Type B pancreatic cell (in vitro differentiated cells): ENCODE data around the gene TRAF1. TPM values are rescaled to one million over a fixed set of nuclear protein-coding genes. Genes with fewer than 3 reads are reported as not detected.

ENCODE experiments used
- DNase-seq: peaks from one replicate; pipeline ENCODE4 v3.0.0; 2021; ENCODE audit warnings: mixed read lengths; ENCODE audit not compliant: unreplicated experiment; ENCODE audit errors: extremely low spot score
- H3K27ac Mint-ChIP-seq: 2 replicates; pipeline ENCODE4 v1.8.0; 2021; ENCODE audit warnings: mild to moderate bottlenecking, mixed read lengths
- H3K27me3 Mint-ChIP-seq: 2 replicates; pipeline ENCODE4 v1.8.0; 2021; ENCODE audit warnings: mixed read lengths
- H3K36me3 Mint-ChIP-seq: 2 replicates; pipeline ENCODE4 v1.8.0; 2021; ENCODE audit warnings: mixed read lengths
- H3K4me1 Mint-ChIP-seq: one replicate; pipeline ENCODE4 v1.8.0; 2021; ENCODE audit warnings: mixed read lengths; ENCODE audit not compliant: unreplicated experiment
- H3K4me3 Mint-ChIP-seq: 2 replicates; pipeline ENCODE4 v1.8.0; 2021; ENCODE audit warnings: mild to moderate bottlenecking, mixed read lengths
- H3K9me3 Mint-ChIP-seq: 2 replicates; pipeline ENCODE4 v1.8.0; 2021; ENCODE audit warnings: mixed read lengths
- CTCF ChIP-seq: fragments of 200-600 bp; sonication (generic); conservative IDR thresholded peaks from 2 replicates; pipeline ENCODE4 v1.5.0; 2021; ENCODE audit warnings: antibody characterized with exemption, mild to moderate bottlenecking
- total RNA-seq: library from RNA; stranded (reverse); gene quantifications from 2 replicates; pipeline ENCODE4 v1.2.1, GENCODE V29; 2021; ENCODE audit warnings: low replicate concordance

TRAF1 gene
- total RNA-seq, 1 donor from 2014 or later: 3.1 TPM

DNA sequence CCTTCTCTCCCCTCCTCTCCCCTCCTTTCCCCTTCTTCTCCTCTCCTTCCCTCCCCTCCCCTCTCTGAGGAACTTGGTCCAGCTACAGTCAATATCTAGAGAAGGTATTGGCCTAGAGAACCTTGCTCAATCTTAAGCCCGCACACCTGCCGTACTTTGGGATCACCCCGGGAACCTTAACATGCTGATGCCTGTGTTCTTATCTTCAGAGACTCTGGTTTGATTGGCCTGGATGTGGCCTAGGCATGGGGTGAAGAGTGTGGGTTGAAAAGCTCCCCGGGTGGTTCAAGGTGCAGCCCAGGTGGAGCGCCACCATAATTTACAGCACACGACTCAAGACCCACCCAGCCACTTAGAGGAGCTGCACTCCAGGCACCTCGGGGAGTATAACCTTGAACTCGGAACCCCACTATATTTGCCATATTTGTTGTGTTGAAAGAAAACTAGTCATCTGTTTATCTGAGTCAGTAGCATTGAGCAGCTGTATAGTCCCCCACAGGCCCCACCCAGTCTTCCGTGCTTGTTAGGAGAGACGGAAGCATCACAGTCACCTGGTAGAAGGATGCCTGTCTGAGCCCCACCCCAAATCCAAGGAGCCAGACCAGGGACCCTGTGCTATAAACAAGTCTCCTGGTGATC is 35.2 kb downstream of the TRAF1 start:
- H3K27ac Mint-ChIP-seq: no peak overlapping the region

GRCh38 chr9:120890320-120891244 is 36.0 kb downstream of the TRAF1 start:
- H3K27me3 Mint-ChIP-seq: peaks cover 10% of the 10 kb centered on the region
- H3K4me3 Mint-ChIP-seq: no peak overlapping the region
- H3K4me1 Mint-ChIP-seq: peaks cover 8% of the 10 kb centered on the region
- DNase-seq: no peak
- H3K27ac Mint-ChIP-seq: no peak overlapping the region
- H3K36me3 Mint-ChIP-seq: no peaks in the 10 kb centered on the region
- TF ChIP-seq CTCF: no peak
- no peaks in the 10 kb centered on the region for H3K9me3 Mint-ChIP-seq

More for the DNA sequence above, 35.2 kb downstream of the TRAF1 start:
- H3K36me3 Mint-ChIP-seq: no peaks in the 10 kb centered on the region
- H3K4me3 Mint-ChIP-seq: no peak overlapping the region
- no peak for TF ChIP-seq CTCF
- no peak for DNase-seq
- H3K4me1 Mint-ChIP-seq: peaks cover 3% of the 10 kb centered on the region
- peaks cover 10% of the 10 kb centered on the region for H3K27me3 Mint-ChIP-seq
- H3K9me3 Mint-ChIP-seq: no peaks in the 10 kb centered on the region

DNA sequence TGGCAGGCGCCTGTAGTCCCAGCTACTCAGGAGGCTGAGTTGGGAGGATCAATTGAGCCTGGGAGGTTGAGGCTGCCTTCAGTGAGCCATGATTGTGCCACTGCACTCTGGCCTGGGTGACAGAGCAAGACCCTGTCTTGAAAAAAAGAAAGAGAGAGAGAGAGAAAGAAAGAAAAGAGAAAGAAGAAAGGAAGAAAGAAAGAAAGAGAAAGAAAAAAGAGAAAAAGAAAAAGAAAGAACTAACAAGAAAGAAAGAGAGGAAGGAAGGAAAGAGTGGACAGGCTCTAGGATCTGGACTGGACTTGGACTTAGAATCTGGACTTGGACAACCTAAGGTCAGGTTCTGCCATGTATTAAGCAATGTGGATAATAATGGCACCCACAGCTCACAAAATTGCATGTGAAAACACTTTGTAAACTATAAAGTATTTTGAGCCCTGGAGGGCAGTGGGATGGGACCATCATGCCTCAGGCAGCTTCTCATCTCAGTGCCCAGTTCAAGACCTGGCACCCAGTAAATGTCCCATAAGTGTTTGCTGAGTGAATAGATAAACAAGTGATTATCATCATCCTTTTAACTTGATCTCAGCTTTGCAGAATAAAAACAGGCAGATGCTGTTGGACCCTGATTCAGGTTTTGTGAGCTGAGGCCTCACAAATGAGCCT is 36.9 kb downstream of the TRAF1 start:
- peaks cover 6% of the 10 kb centered on the region for H3K27me3 Mint-ChIP-seq
- no peak for DNase-seq
- H3K9me3 Mint-ChIP-seq: no peaks in the 10 kb centered on the region
- no peak for TF ChIP-seq CTCF
- no peaks in the 10 kb centered on the region for H3K36me3 Mint-ChIP-seq
- peaks cover 8% of the 10 kb centered on the region for H3K4me1 Mint-ChIP-seq
- no peak overlapping the region for H3K27ac Mint-ChIP-seq
- H3K4me3 Mint-ChIP-seq: no peak overlapping the region

GRCh38 chr9:120888626-120889025 is 38.0 kb downstream of the TRAF1 start:
- Mint-ChIP-seq H3K9me3 (no peaks in the 10 kb centered on the region), H3K27me3 (peaks cover 5% of the 10 kb centered on the region), H3K36me3 (no peaks in the 10 kb centered on the region), H3K4me3 (no peak overlapping the region), H3K4me1 (peaks cover 8% of the 10 kb centered on the region), H3K27ac (no peak overlapping the region)
- no peak for TF ChIP-seq CTCF
- no peak for DNase-seq

DNA sequence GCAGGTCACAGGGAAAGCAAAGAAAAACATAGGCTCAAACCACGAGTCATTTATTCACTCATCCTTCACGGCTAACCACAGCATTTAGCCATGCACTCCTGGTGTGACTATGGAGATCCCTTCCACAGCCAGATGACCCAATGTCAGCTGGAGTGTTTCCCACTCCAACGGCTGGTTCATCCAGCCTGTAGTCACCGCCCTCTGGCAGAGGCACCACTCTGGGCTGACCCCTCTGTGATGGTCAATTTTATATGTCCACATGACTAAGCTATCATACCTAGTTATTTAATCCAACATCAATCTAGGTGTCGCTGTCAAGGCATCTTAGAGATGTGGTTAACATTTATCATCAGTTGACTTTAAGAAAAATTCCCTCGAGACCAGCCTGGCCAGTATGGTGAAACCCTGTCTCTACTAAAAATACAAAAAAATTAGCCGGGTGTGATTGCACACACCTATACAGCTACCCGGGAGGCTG is 40.1 kb downstream of the TRAF1 start:
- Mint-ChIP-seq H3K36me3 (no peaks in the 10 kb centered on the region), H3K27ac (no peak overlapping the region), H3K4me3 (no peak overlapping the region), H3K9me3 (no peaks in the 10 kb centered on the region), H3K4me1 (peaks cover 5% of the 10 kb centered on the region), H3K27me3 (no peaks in the 10 kb centered on the region)
- no peak for DNase-seq
- TF ChIP-seq CTCF: no peak
